Measurements from ENCODE around the gene SLCO2A1. TPM values are rescaled to one million over a fixed set of nuclear protein-coding genes. Genes with fewer than 3 reads are reported as not detected.

Gene SLCO2A1
- total and polyA plus RNA-seq, 11 donors: 2.8 to 28.4 (median 13.9) TPM

DNA sequence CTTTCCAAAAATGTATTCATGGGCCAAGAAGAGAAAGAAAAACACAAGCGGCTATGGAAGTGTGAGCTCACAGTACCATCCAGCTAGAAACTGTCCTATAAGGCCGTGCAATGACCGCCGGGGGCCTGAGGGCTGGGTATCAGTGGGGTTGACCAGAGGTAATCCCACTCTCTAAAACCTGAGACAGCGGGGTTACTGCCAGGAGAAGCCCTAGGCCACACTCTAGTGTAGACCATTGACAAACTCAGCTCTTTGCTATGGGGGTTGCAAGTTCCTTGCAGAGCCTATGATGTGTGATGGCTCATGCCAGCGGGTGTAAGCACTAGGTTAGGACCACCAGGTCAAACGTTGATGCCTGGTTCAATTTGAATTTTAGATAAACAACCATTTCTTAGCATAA, 25.9 kb upstream of the SLCO2A1 start:
- H3K27ac ChIP-seq: no peak overlapping the region
- no peaks in the 10 kb centered on the region for H3K27me3 ChIP-seq
- no peaks in the 10 kb centered on the region for H3K9me3 ChIP-seq
- H3K4me1 ChIP-seq: peaks cover 0 to 20% (median 5%) of the 10 kb centered on the region in 12 donors
- DNase-seq (no peak), ATAC-seq (no peak)
- intact Hi-C loops (cut with DNase I): no loop called here
- 85 to 96% (median 94%) methylated on average over 5 to 7 of the region's 7 CpGs for WGBS, 4 donors
- H3K4me3 ChIP-seq: no peak overlapping the region
- no peaks in the 10 kb centered on the region for H3K36me3 ChIP-seq
- TF ChIP-seq, protein P1, sequence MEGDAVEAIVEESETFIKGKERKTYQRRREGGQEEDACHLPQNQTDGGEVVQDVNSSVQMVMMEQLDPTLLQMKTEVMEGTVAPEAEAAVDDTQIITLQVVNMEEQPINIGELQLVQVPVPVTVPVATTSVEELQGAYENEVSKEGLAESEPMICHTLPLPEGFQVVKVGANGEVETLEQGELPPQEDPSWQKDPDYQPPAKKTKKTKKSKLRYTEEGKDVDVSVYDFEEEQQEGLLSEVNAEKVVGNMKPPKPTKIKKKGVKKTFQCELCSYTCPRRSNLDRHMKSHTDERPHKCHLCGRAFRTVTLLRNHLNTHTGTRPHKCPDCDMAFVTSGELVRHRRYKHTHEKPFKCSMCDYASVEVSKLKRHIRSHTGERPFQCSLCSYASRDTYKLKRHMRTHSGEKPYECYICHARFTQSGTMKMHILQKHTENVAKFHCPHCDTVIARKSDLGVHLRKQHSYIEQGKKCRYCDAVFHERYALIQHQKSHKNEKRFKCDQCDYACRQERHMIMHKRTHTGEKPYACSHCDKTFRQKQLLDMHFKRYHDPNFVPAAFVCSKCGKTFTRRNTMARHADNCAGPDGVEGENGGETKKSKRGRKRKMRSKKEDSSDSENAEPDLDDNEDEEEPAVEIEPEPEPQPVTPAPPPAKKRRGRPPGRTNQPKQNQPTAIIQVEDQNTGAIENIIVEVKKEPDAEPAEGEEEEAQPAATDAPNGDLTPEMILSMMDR (IDR thresholded peaks at IDR 0.05): no peak
- TF ChIP-seq POLR2A (IDR thresholded peaks at IDR 0.05): no peak

DNA sequence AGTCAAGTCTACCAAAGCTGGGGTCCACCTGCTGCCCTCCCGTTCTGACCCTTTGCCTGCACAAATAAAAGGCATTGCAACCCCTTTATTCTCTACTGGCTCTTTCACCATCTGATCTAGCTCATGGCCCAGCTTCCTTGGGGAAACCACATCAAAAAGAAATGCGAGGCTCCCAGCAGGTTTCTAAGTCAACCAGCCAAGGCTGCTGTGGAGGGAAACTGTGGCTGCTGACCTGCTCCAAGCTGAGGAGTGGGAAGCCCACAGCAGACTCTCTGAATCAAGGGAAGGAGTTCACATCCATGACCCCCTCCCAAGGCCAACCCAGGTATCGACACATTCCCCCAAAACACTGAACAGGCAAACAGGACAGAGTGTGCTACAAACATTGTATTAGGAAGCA, 25.2 kb upstream of the SLCO2A1 start:
- H3K4me3 ChIP-seq: no peak overlapping the region
- intact Hi-C loops (cut with DNase I): no loop called here
- H3K9me3 ChIP-seq: no peaks in the 10 kb centered on the region
- H3K27me3 ChIP-seq: no peaks in the 10 kb centered on the region
- no peaks in the 10 kb centered on the region for H3K36me3 ChIP-seq
- no peak for DNase-seq
- H3K4me1 ChIP-seq: peaks cover 0 to 16% (median 0%) of the 10 kb centered on the region in 12 donors
- 85 to 93% (median 92%) methylated on average over 3 of the region's 3 CpGs for WGBS, 4 donors
- ATAC-seq: no peak
- H3K27ac ChIP-seq: no peak overlapping the region
- TF ChIP-seq, protein P1 (IDR thresholded peaks at IDR 0.05): no peak
- no peak for TF ChIP-seq POLR2A (IDR thresholded peaks at IDR 0.05)

DNA sequence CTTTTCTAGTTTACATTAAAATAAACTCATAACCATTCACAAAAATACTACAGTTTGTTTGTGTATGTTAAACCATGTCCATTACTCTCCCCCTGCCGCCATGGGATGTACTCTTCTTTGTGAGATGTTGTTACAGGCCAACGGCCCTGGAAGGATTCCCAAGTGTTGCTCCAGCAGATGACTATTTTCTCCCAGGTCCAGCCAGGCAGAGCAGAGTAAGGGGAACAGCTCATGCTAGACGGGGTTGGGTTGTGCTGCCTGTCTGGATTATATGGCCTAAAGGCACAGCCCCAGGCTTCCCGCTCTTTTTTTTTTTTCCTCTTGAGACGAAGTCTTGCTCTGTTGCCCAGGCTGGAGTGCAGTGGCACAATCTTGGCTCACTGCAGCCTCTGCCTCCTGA, 24.5 kb upstream of the SLCO2A1 start:
- Histone ChIP-seq H3K4me1 (peaks cover 0 to 11% (median 0%) of the 10 kb centered on the region in 12 donors), H3K36me3 (no peaks in the 10 kb centered on the region), H3K4me3 (no peak overlapping the region), H3K9me3 (no peaks in the 10 kb centered on the region), H3K27me3 (no peaks in the 10 kb centered on the region), H3K27ac (no peak overlapping the region)
- ATAC-seq: no peak
- WGBS, 4 donors: 85 to 91% (median 90%) methylated on average over 5 of the region's 5 CpGs
- no peak for TF ChIP-seq POLR2A (IDR thresholded peaks at IDR 0.05)
- TF ChIP-seq, protein P1 (IDR thresholded peaks at IDR 0.05): no peak
- DNase-seq: no peak
- intact Hi-C loops (cut with DNase I): no loop called here

DNA sequence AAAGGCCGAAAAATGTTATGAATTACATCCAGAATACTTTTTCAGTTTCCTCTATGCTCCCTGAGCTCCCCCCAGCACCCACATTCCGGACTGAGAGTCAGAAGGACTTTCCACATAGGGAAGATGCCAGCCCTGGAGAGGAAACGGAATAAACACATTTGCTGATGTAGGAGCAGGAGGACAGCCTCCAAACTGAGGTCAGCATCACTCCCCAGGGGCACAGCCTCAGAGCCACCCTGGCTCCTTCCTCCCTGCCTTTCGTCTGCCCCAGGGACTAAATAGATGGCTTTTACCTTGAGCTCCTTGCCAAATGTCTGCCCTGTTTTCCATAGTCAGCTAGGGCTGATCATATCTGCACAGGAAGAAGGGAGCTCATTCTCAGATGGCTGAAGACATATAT, 22.6 kb upstream of the SLCO2A1 start:
- H3K9me3 ChIP-seq: no peaks in the 10 kb centered on the region
- WGBS, 4 donors: 50 to 68% (median 61%) methylated on average over 4 of the region's 4 CpGs
- ATAC-seq: no peak
- peaks cover 0 to 2% (median 0%) of the 10 kb centered on the region in 12 donors for H3K4me1 ChIP-seq
- intact Hi-C loops (cut with DNase I): no loop called here
- no peak overlapping the region for H3K4me3 ChIP-seq
- no peak overlapping the region for H3K27ac ChIP-seq
- H3K36me3 ChIP-seq: no peaks in the 10 kb centered on the region
- TF ChIP-seq, protein P1 (IDR thresholded peaks at IDR 0.05): no peak
- TF ChIP-seq POLR2A (IDR thresholded peaks at IDR 0.05): no peak
- no peak for DNase-seq
- H3K27me3 ChIP-seq: no peaks in the 10 kb centered on the region
